ENCODE measurements around the gene PPP6R1. TPM values are rescaled to one million over a fixed set of nuclear protein-coding genes. Genes with fewer than 3 reads are reported as not detected.
A peak's percentile ranks its signal among the peaks of the same experiment; 100 is the strongest.

PPP6R1 gene
- total RNA-seq, 1 experiment from 2014 or later, result 79.7 TPM

DNA sequence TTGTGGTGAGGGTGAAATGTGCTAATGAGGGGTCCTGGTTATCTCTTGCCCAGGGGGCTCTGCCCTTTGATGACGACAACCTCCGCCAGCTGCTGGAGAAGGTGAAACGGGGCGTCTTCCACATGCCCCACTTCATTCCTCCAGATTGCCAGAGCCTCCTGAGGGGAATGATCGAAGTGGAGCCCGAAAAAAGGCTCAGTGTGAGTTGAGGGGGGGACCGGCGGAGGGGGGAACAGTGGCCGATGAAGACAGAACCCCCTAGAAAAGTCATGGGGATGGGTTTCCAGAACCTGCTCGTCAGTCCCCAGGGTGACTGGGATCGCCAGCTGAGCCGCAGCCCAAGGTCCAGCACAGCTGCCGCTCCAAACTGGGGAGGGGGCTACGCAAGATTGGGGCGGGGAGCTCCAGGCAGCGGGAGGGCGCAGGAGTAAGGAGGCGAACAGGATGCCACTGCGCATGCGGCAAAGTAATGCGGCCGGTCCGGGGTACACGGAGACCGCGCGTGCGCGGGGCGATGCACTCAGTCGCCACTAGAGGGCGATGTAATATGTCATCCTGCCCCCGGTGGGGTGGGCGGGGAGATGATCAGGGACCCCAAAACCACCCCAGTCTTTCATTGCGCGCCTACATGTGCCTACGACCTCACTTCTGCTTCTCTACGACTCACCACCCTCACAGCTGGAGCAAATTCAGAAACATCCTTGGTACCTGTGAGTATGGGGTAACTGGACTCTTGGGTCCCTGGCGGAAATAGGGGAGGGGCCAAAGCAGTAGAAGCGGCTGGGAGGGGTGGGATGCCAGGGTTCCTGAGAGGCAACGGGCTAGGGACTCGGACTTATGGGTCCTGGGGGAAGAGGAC is 42.9 kb upstream of the PPP6R1 start:
- no peaks in the 10 kb centered on the region for H3K79me2 ChIP-seq (ENCODE audit: insufficient read depth, low read length)
- H2AK5ac ChIP-seq (ENCODE audit: insufficient read length, low read length), result no peak overlapping the region
- H3K23ac ChIP-seq (ENCODE audit: insufficient read length, low read depth, low read length), result no peak overlapping the region
- H3K4me2 ChIP-seq (ENCODE audit: insufficient read depth, insufficient read length, low read length), result peak overlapping the region; percentile 25
- no peak overlapping the region for H3K14ac ChIP-seq (ENCODE audit: insufficient read depth, low read length)
- no peak overlapping the region for H4K8ac ChIP-seq (replicated peaks; ENCODE audit: insufficient read length, low read depth, low read length)
- no peak overlapping the region for H4K5ac ChIP-seq (ENCODE audit: insufficient read length, low read depth, low read length)
- Mint-ChIP-seq H3K4me3 (peak overlapping the region; percentile 40 to 69), H3K36me3 (ENCODE audit: insufficient read depth in 1 of 3, low read depth in 3 of 3) (peaks cover 36 to 65% (median 62%) of the 10 kb centered on the region in 3 experiments; a peak in 6 of 7 replicates), H3K27ac (peak overlapping the region in 2 of 3 experiments; percentile 79 to 84; a peak in 3 of 7 replicates), H3K9me3 (no peaks in the 10 kb centered on the region), H3K27me3 (ENCODE audit: low read depth) (no peaks in the 10 kb centered on the region; the same call in 1 of the 2 replicates), H3K4me1 (peaks cover 15 to 30% of the 10 kb centered on the region in 2 experiments)
- no peaks in the 10 kb centered on the region for H3K27me3 ChIP-seq (ENCODE audit: insufficient read depth, low read length)
- no peak overlapping the region for H2BK20ac ChIP-seq (ENCODE audit: low read depth, low read length, poor library complexity, severe bottlenecking)
- H3K9ac ChIP-seq (ENCODE audit: extremely low read depth, insufficient read length, low read length), result no peak overlapping the region
- H3K4me1 ChIP-seq (ENCODE audit: insufficient read depth, low read length), result peaks cover 3% of the 10 kb centered on the region; the same call in 1 of the 2 replicates
- no peak overlapping the region for H2BK5ac ChIP-seq (ENCODE audit: insufficient read length, low read length)
- H4K20me1 ChIP-seq (ENCODE audit: control insufficient read depth, insufficient read depth, insufficient read length), result no peaks in the 10 kb centered on the region
- no peak overlapping the region for H3K56ac ChIP-seq (ENCODE audit: insufficient read length, low read depth, low read length)
- peak; percentile 88 for DNase-seq
- H3T11ph ChIP-seq (ENCODE audit: low read length), result no peak overlapping the region
- no peaks in the 10 kb centered on the region for H3K23me2 ChIP-seq (ENCODE audit: insufficient read length, low read depth, low read length, poor library complexity, severe bottlenecking)
- TF ChIP-seq, protein P1, sequence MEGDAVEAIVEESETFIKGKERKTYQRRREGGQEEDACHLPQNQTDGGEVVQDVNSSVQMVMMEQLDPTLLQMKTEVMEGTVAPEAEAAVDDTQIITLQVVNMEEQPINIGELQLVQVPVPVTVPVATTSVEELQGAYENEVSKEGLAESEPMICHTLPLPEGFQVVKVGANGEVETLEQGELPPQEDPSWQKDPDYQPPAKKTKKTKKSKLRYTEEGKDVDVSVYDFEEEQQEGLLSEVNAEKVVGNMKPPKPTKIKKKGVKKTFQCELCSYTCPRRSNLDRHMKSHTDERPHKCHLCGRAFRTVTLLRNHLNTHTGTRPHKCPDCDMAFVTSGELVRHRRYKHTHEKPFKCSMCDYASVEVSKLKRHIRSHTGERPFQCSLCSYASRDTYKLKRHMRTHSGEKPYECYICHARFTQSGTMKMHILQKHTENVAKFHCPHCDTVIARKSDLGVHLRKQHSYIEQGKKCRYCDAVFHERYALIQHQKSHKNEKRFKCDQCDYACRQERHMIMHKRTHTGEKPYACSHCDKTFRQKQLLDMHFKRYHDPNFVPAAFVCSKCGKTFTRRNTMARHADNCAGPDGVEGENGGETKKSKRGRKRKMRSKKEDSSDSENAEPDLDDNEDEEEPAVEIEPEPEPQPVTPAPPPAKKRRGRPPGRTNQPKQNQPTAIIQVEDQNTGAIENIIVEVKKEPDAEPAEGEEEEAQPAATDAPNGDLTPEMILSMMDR (conservative IDR thresholded peaks at IDR 0.05), result peak; percentile 99
- H2BK120ac ChIP-seq (ENCODE audit: low read depth, low read length, poor library complexity, severe bottlenecking), result no peak overlapping the region
- H2AFZ ChIP-seq (ENCODE audit: low read length), result no peak overlapping the region
- H2BK15ac ChIP-seq (ENCODE audit: low read depth, low read length), result no peak overlapping the region
- H3K9me3 ChIP-seq (ENCODE audit: control insufficient read depth, low read depth, low read length), result no peaks in the 10 kb centered on the region
- no peak overlapping the region for H3K4ac ChIP-seq (ENCODE audit: low read depth, low read length)
- H2BK12ac ChIP-seq (ENCODE audit: insufficient read length, low read depth, low read length), result no peak overlapping the region
- no CpG with 5 or more reads among the region's 42 CpGs for WGBS (ENCODE audit: extremely low coverage, insufficient read length, low lambda C conversion rate)
- H3K18ac ChIP-seq (ENCODE audit: insufficient read length, low read depth, low read length), result peak overlapping the region; percentile 19
- H3K27ac ChIP-seq (ENCODE audit: insufficient read length, low read depth, low read length), result no peak overlapping the region
- no peak overlapping the region for H4K91ac ChIP-seq (ENCODE audit: insufficient read length, low read depth, low read length)
- H3K79me1 ChIP-seq (ENCODE audit: insufficient read depth, low read depth, low read length, poor library complexity, severe bottlenecking), result no peaks in the 10 kb centered on the region

Data from H9 (cell line).